HepG2 (cell line): ENCODE measurements around the gene ATRAID. TPM values are rescaled to one million over a fixed set of nuclear protein-coding genes. Genes with fewer than 3 reads are reported as not detected.

Source experiments
- ARHGAP35 ChIP-seq: sonication (generic); formaldehyde crosslinking; IDR thresholded peaks from 2 replicates; pipeline ENCODE4 v1.9.0; 2022; ENCODE audit warnings: mild to moderate bottlenecking, inconsistent platforms, moderate library complexity, missing genetic modification reagents, borderline replicate concordance
- BRCA1 ChIP-seq: sonication (generic); formaldehyde crosslinking; IDR thresholded peaks from 2 replicates; pipeline ENCODE4 v1.4.0; 2020; ENCODE audit warnings: missing genetic modification reagents
- CEBPZ ChIP-seq: IDR thresholded peaks from 2 replicates; pipeline ENCODE4 v1.6.1; 2012; ENCODE audit warnings: low read length, improper control_type of control experiment
- CREBL2 ChIP-seq: sonication (generic); formaldehyde crosslinking; IDR thresholded peaks from 2 replicates; pipeline ENCODE4 v1.8.1; 2023; ENCODE audit warnings: missing genetic modification reagents, mild to moderate bottlenecking, borderline replicate concordance
- EZH2 ChIP-seq: conservative IDR thresholded peaks from 2 replicates; pipeline ENCODE4 v1.6.1; 2012; ENCODE audit warnings: mild to moderate bottlenecking, low read depth, low read length, moderate library complexity
- FLYWCH1 ChIP-seq: sonication (generic); formaldehyde crosslinking; IDR thresholded peaks from 2 replicates; pipeline ENCODE4 v1.8.1; 2023; ENCODE audit warnings: mild to moderate bottlenecking, missing genetic modification reagents
- FUBP1 ChIP-seq: sonication (generic); formaldehyde crosslinking; IDR thresholded peaks from 2 replicates; pipeline ENCODE4 v1.5.1; 2020; ENCODE audit warnings: missing genetic modification reagents, mild to moderate bottlenecking, borderline replicate concordance
- NBN ChIP-seq: fragments of 450-650 bp; conservative IDR thresholded peaks from 2 replicates; pipeline ENCODE4 v1.6.1; 2017
- NR1H2 ChIP-seq: sonication (generic); formaldehyde crosslinking; IDR thresholded peaks from 2 replicates; pipeline ENCODE4 v1.8.1; 2022; ENCODE audit warnings: low read depth, missing genetic modification reagents, borderline replicate concordance
- PBX3 ChIP-seq: sonication (generic); formaldehyde crosslinking; IDR thresholded peaks from 2 replicates; pipeline ENCODE4 v1.8.1; 2023; ENCODE audit warnings: missing genetic modification reagents, inconsistent platforms, borderline replicate concordance
- RBFOX2 ChIP-seq: fragments of 200-400 bp; formaldehyde crosslinking; IDR thresholded peaks from 2 replicates; pipeline ENCODE4 v1.6.1; 2017; ENCODE audit warnings: low read depth, mild to moderate bottlenecking, low read length
- RFXANK ChIP-seq: IDR thresholded peaks from 2 replicates; pipeline ENCODE4 v1.6.1; 2016
- TCF7 ChIP-seq: sonication (generic); IDR thresholded peaks from 2 replicates; pipeline ENCODE4 v1.6.1; 2016; ENCODE audit warnings: antibody characterized with exemption, low read depth
- TOPORS ChIP-seq: sonication (generic); formaldehyde crosslinking; IDR thresholded peaks from 2 replicates; pipeline ENCODE4 v1.8.0; 2023; ENCODE audit warnings: mild to moderate bottlenecking, missing genetic modification reagents
- ZBTB4 ChIP-seq: sonication (generic); formaldehyde crosslinking; IDR thresholded peaks from 2 replicates; pipeline ENCODE4 v1.4.0; 2020; ENCODE audit warnings: missing genetic modification reagents, mild to moderate bottlenecking, borderline replicate concordance
- ZFP36L2 ChIP-seq: sonication (generic); formaldehyde crosslinking; IDR thresholded peaks from 2 replicates; pipeline ENCODE4 v1.4.0; 2020; ENCODE audit warnings: missing genetic modification reagents
- ZNF136 ChIP-seq: sonication (generic); formaldehyde crosslinking; IDR thresholded peaks from 2 replicates; pipeline ENCODE4 v1.8.1; 2022; ENCODE audit warnings: low read depth, mild to moderate bottlenecking, moderate library complexity, missing genetic modification reagents
- ZNF205 ChIP-seq: IDR thresholded peaks from 2 replicates; pipeline ENCODE4 v1.6.1; 2018; ENCODE audit warnings: missing biosample characterization, missing genetic modification reagents
- ZNF652 ChIP-seq: IDR thresholded peaks from 2 replicates; pipeline ENCODE4 v1.6.1; 2016; ENCODE audit warnings: low read depth, borderline replicate concordance
- ZNF850 ChIP-seq: sonication (generic); formaldehyde crosslinking; conservative IDR thresholded peaks from 2 replicates; pipeline ENCODE4 v1.9.0; 2021; ENCODE audit warnings: mild to moderate bottlenecking, missing genetic modification reagents
- polyA plus RNA-seq, 8 experiments: library from polyadenylated mRNA; depleted of rRNA in 3 of 8; stranded (reverse) in 7 of 8; unstranded in 1 of 8; fragments of >200 nt; fragmentation: Illumina TruSeq in 4 of 8; extraction: Trizol in 4 of 8; gene quantifications; 2 replicates each; pipeline versions ENCODE4 v1.2.1 to v1.2.3, GENCODE V29; 2011 to 2016; ENCODE audit warnings: low read depth in 4 of 8, missing spikeins in 1 of 8, mixed read lengths in 1 of 8; ENCODE audit not compliant: insufficient read depth in 1 of 8
- total RNA-seq, 5 experiments: library from RNA; depleted of rRNA; stranded (reverse); fragments of >200 nt; fragmentation: Illumina TruSeq; extraction: Trizol; gene quantifications; 2 replicates each; pipeline ENCODE4 v1.2.3, GENCODE V29; 2016; ENCODE audit warnings: low read depth in 1 of 5

The ATRAID gene
- total and polyA plus RNA-seq, 2 of the 13 experiments (the other 11 are each of a cell fraction or from before 2014, with no cell fraction given), result 207 to 382 TPM

GRCh38 chr2:27211943-27212625, at the start of gene ATRAID, which contains the start of gene SLC5A6 (continued):
- TF ChIP-seq NR1H2 (CRISPR knock-in tag) (peak; percentile 57; the same call in 1 of the 2 replicates), RBFOX2 (peak; percentile 100), TOPORS (CRISPR knock-in tag) (peak; percentile 91; the same call in 1 of the 2 replicates), NBN (no peak), ZFP36L2 (CRISPR knock-in tag) (peak; percentile 67; the same call in 1 of the 2 replicates), BRCA1 (CRISPR knock-in tag) (no peak; the same call in 1 of the 2 replicates), ZNF205 (CRISPR knock-in tag) (peak; percentile 85), FUBP1 (CRISPR knock-in tag) (no peak), ZNF136 (CRISPR knock-in tag) (no peak), RFXANK (no peak), CREBL2 (CRISPR knock-in tag) (no peak), ZNF652 (CRISPR knock-in tag) (peak; percentile 21; the same call in 1 of the 2 replicates), ARHGAP35 (CRISPR knock-in tag) (no peak; the same call in 1 of the 2 replicates), TCF7 (no peak), EZH2 (no peak), ZNF850 (peak; percentile 84; the same call in 1 of the 2 replicates), ZBTB4 (CRISPR knock-in tag) (0 out of 2 replicates have a peak, but pooled peaks have one; percentile 77), PBX3 (peak; percentile 81; the same call in 1 of the 2 replicates), FLYWCH1 (CRISPR knock-in tag) (no peak), CEBPZ (no peak)
